ENCODE data around the gene EMCN.

GRCh38 chr4:100414016-100414790 lies 103.6 kb downstream of the EMCN start:
- no peak for TF ChIP-seq POLR2AphosphoS5 (IDR thresholded peaks at IDR 0.05; ENCODE audit: low read depth, low read length)
- no peak for TF ChIP-seq POLR2A (IDR thresholded peaks at IDR 0.05; ENCODE audit: low read depth, low read length)
- no peak for TF ChIP-seq PAX5 (IDR thresholded peaks at IDR 0.05; ENCODE audit: insufficient read depth, low read length, severe bottlenecking)
- no peak for TF ChIP-seq SPI1 (IDR thresholded peaks at IDR 0.05; ENCODE audit: low read depth, low read length)
